Skeletal muscle tissue (tissue), 4 donors: ENCODE measurements around the gene PXDN. TPM values are rescaled to one million over a fixed set of nuclear protein-coding genes. Genes with fewer than 3 reads are reported as not detected.
"Not testable (repeated sequence)": the region's sequence is repeated elsewhere in the genome, so short reads cannot be mapped to it uniquely, and the experiment has no call there.

Experiments
- H3K27ac ChIP-seq: one replicate; pipeline ENCODE4 v1.7.0; 2013; ENCODE audit warnings: mild to moderate bottlenecking, low read depth, low read length, inconsistent platforms
- H3K27me3 ChIP-seq, 3 donors: one replicate each; pipeline ENCODE4 v1.7.0; 2013; ENCODE audit warnings: low read length in 3 of 3; ENCODE audit not compliant: control insufficient read depth in 3 of 3, insufficient read depth in 3 of 3
- H3K36me3 ChIP-seq, 3 donors: one replicate each; pipeline ENCODE4 v1.7.0; 2013; ENCODE audit warnings: low read length in 3 of 3; ENCODE audit not compliant: control insufficient read depth in 3 of 3, insufficient read depth in 3 of 3
- H3K4me1 ChIP-seq, 3 donors: one replicate each; pipeline ENCODE4 v1.7.0; 2013; ENCODE audit warnings: low read length in 3 of 3, mild to moderate bottlenecking in 3 of 3; ENCODE audit not compliant: control insufficient read depth in 3 of 3, insufficient read depth in 3 of 3
- H3K4me3 ChIP-seq, 3 donors: one replicate each; pipeline ENCODE4 v1.7.0; 2013; ENCODE audit warnings: low read length in 3 of 3
- H3K9ac ChIP-seq, 3 donors: one replicate each; pipeline ENCODE4 v1.7.0; 2013; ENCODE audit warnings: low read length in 3 of 3, mild to moderate bottlenecking in 3 of 3, moderate library complexity in 2 of 3, low read depth in 1 of 3
- H3K9me3 ChIP-seq, 3 donors: one replicate each; pipeline ENCODE4 v1.7.0; 2013; ENCODE audit warnings: low read length in 3 of 3; ENCODE audit not compliant: control insufficient read depth in 3 of 3
- total RNA-seq: library from RNA; depleted of rRNA; stranded (reverse); fragments of >200 nt; gene quantifications from one replicate; pipeline ENCODE4 v1.2.3, GENCODE V29; 2014
- donor health status: Osteomylitis.

The PXDN gene
- total RNA-seq, 1 donor from 2014 or later, result 106 TPM

- Histone ChIP-seq H3K27me3 (peaks cover 4 to 24% (median 13%) of the 10 kb centered on the region in 3 donors), H3K4me1 (peaks cover 18 to 33% (median 24%) of the 10 kb centered on the region in 3 donors), H3K27ac (peak overlapping the region; percentile 69), H3K36me3 (no peaks in the 10 kb centered on the region), H3K4me3 (peak overlapping the region in 1 of 3 donors; percentile 1), H3K9me3 (no peaks in the 10 kb centered on the region), H3K9ac (peak overlapping the region; percentile 33 to 38 (median 33))
These were observed 36.4 kb downstream of the PXDN start for GRCh38 chr2:1707771-1708418.

- H3K4me1 ChIP-seq, result peaks cover 18 to 30% (median 22%) of the 10 kb centered on the region in 3 donors
- not testable (repeated sequence) for H3K4me3 ChIP-seq, H3K27ac ChIP-seq, H3K9ac ChIP-seq, H3K9me3 ChIP-seq, H3K36me3 ChIP-seq
- peaks cover 4 to 24% (median 13%) of the 10 kb centered on the region in 3 donors for H3K27me3 ChIP-seq
These were observed 38.0 kb downstream of the PXDN start for GRCh38 chr2:1706089-1706841.

- H3K36me3 ChIP-seq, result no peaks in the 10 kb centered on the region
- no peak overlapping the region for H3K27ac ChIP-seq
- H3K9me3 ChIP-seq, result no peaks in the 10 kb centered on the region
- peaks cover 18 to 30% (median 22%) of the 10 kb centered on the region in 3 donors for H3K4me1 ChIP-seq
- no peak overlapping the region for H3K4me3 ChIP-seq
- no peak overlapping the region for H3K9ac ChIP-seq
- H3K27me3 ChIP-seq, result peaks cover 4 to 24% (median 13%) of the 10 kb centered on the region in 3 donors
These were observed 38.7 kb downstream of the PXDN start for GRCh38 chr2:1705557-1706076.

GRCh38 chr2:1704631-1705556, 39.4 kb downstream of the PXDN start:
- no peak overlapping the region for H3K27ac ChIP-seq
- no peaks in the 10 kb centered on the region for H3K9me3 ChIP-seq
- no peaks in the 10 kb centered on the region for H3K36me3 ChIP-seq
- peaks cover 18 to 26% (median 22%) of the 10 kb centered on the region in 3 donors for H3K4me1 ChIP-seq
- H3K4me3 ChIP-seq, result no peak overlapping the region
- H3K27me3 ChIP-seq, result peaks cover 4 to 24% (median 13%) of the 10 kb centered on the region in 3 donors
- H3K9ac ChIP-seq, result no peak overlapping the region

GRCh38 chr2:1702186-1702565, 42.1 kb downstream of the PXDN start:
- H3K4me3 ChIP-seq, result no peak overlapping the region
- H3K27ac ChIP-seq, result no peak overlapping the region
- peaks cover 0 to 15% (median 11%) of the 10 kb centered on the region in 3 donors for H3K27me3 ChIP-seq
- H3K9ac ChIP-seq, result no peak overlapping the region
- H3K4me1 ChIP-seq, result peaks cover 0 to 6% (median 6%) of the 10 kb centered on the region in 3 donors
- H3K9me3 ChIP-seq, result no peaks in the 10 kb centered on the region
- H3K36me3 ChIP-seq, result no peaks in the 10 kb centered on the region

DNA sequence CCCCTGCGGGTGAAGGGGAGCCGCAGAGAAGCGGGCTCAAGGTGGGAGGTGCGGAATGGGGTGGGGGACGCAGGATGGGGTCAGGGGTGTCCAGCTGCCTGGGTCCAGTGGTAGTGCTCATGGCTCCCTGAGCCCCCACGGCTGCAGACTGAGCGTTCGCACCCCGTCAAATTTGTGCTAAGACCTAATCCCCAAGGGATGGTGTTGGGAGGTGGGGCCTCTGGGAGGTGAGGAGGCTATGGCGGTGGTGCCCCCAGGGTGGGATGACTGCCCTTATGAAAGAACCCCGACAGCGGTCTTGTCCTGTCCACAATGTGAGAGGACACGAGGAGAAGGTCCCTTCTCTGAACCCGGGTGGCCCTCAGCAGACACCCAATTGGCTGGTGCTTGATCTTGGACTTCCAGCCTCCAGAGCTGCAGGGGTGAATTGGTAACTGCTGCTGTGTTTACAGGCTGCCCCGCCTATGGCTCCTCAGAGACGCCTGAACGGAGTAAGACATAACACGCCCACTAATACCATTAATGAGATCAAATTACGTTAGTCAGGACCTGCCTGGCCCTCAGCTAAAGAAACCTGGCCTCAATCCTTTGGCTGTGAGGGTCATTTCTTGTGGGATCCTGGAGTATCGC, 42.6 kb downstream of the PXDN start:
- Histone ChIP-seq H3K4me1 (peaks cover 0 to 6% (median 6%) of the 10 kb centered on the region in 3 donors), H3K9me3 (no peaks in the 10 kb centered on the region), H3K27me3 (peaks cover 0 to 15% (median 11%) of the 10 kb centered on the region in 3 donors), H3K4me3 (no peak overlapping the region), H3K9ac (no peak overlapping the region), H3K27ac (no peak overlapping the region), H3K36me3 (no peaks in the 10 kb centered on the region)

GRCh38 chr2:1701020-1701419, 43.3 kb downstream of the PXDN start:
- no peak overlapping the region for H3K9ac ChIP-seq
- H3K36me3 ChIP-seq, result no peaks in the 10 kb centered on the region
- H3K4me3 ChIP-seq, result no peak overlapping the region
- H3K27me3 ChIP-seq, result peaks cover 0 to 12% (median 11%) of the 10 kb centered on the region in 3 donors
- no peak overlapping the region for H3K27ac ChIP-seq
- H3K4me1 ChIP-seq, result peaks cover 0 to 6% (median 6%) of the 10 kb centered on the region in 3 donors
- no peaks in the 10 kb centered on the region for H3K9me3 ChIP-seq

- H3K9me3 ChIP-seq, H3K27me3 ChIP-seq, H3K36me3 ChIP-seq, H3K4me1 ChIP-seq, H3K27ac ChIP-seq, H3K4me3 ChIP-seq, H3K9ac ChIP-seq: not testable (repeated sequence)
These were observed 43.9 kb downstream of the PXDN start for GRCh38 chr2:1700427-1700826.

DNA sequence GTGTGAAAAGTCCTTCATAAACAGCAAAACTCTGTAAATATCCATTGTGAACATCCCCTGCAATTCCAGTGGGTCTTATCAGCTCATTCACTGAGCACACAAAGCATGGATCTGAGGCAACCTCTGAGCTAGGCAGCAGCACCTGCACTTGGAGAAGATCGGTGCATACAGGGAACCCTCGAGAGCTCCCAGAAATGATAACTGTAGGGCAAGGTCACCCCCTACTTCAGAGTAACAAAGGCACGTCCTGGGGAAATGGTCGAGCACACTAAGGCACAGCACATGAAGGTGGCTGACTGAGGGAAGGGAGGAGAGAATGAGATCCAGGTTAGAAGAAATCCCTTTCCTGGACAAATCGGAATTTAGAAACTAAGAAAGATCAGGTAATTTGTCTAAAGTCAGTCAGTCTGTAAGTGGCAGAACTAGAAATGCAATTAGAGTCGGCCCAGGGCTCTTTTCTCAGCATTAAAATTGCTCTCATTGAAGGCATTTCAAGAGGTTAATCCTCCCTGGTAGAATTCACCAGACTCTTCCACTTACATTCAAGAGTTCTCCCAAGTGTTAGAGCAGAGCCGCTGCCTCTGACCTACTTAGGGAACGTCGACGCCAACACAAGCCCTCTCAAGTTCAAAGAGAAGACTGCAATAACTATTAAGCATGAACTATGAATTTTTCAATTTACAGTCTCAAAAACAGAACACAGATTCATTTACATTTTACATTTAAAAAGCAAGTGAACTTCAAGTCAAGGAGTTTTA, 45.9 kb downstream of the PXDN start:
- no peak overlapping the region for H3K27ac ChIP-seq
- H3K4me1 ChIP-seq, result peaks cover 0 to 6% (median 0%) of the 10 kb centered on the region in 3 donors

More for the DNA sequence above, 45.9 kb downstream of the PXDN start:
- Histone ChIP-seq H3K4me3 (no peak overlapping the region), H3K36me3 (no peaks in the 10 kb centered on the region), H3K9me3 (no peaks in the 10 kb centered on the region), H3K27me3 (peaks cover 0 to 3% (median 0%) of the 10 kb centered on the region in 3 donors), H3K9ac (no peak overlapping the region)
